ENCODE results near the gene UGT1A3.
"Not testable (repeated sequence)": the region's sequence is repeated elsewhere in the genome, so short reads cannot be mapped to it uniquely, and the experiment has no call there.

UGT1A3 gene

GRCh38 chr2:233728723-233729301 is at the start of gene UGT1A3:
Gene UGT1A3 (plus strand): TSS chr2:233729042. CDS start chr2:233729127, 85 bp downstream.
- no peak for DNase-seq

DNA sequence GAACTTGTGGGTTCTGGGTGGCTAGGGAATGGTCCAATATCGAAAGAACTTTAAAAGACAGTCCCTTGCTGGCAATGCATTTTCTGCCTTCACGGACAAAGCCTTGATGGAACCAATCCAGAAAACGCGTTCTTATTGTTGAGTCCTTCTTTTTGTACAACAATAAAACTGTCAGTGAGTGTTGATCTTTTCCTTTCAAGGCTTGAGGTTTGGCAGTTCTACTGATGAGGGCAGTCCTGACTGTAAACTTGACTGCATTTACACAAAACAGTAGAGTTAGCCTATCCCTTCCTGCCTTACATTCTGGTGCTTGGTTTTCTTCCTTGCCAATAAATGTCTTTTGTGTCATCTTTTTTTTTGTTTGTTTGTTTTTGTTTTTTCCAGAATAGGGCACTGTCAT is 49.6 kb upstream of the UGT1A3 start:
- no peak for DNase-seq

DNA sequence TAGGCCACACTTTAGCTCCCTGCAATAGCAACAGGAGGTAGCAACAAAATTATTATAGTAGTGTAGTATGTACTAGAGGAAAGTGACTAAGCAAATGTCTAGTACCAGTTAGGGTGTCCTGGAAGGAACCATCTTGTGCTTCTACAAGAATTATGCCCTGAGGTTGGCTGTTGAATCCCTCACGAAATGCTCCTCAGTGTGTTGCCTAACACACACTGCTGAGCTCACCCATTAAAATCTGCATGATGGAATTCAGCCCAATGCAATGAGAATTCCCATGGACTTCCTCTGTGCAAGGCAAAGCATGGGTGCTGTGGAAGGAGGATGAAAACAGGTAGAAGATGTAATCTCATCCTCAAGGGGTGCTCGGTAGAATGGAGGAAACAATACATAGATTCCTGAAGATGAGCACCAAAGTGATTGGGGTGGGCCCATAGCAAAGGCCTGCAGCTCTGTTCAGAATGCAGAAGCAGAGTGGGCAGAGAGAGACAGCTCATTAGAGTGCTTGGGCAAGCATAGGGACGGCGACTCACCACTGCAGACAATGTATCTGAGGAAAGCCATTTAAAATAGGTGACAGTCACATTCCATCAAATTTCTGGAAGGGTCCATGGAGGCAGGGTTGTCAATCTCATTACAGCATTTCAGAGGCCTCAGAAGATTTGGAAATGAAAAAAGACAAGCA is 48.3 kb upstream of the UGT1A3 start:
- DNase-seq: no peak

DNA sequence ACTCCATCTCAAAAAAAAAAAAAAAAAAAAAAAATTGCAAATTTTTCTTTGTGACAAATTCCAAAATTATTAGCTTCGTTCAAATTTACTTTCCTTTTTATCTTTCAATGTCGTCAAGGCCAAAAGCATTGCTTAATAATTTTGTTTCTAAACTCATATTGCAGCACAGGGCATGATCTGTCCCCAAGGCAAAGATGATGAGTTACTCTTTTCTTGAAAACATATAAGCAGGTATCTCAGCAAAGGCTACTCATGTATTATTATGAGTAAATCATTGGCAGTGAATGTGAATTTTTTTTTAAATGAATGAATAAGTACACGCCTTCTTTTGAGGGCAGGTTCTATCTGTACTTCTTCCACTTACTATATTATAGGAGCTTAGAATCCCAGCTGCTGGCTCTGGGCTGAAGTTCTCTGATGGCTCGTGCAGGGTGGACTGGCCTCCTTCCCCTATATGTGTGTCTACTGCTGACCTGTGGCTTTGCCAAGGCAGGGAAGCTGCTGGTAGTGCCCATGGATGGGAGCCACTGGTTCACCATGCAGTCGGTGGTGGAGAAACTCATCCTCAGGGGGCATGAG is 47.2 kb upstream of the UGT1A3 start, which contains the start of gene UGT1A7:
TSS of gene UGT1A7 (plus strand) at position 381 of the 579 bp plus-strand sequence. CDS start at position 418, 37 bp downstream.
- no peak for DNase-seq

DNA sequence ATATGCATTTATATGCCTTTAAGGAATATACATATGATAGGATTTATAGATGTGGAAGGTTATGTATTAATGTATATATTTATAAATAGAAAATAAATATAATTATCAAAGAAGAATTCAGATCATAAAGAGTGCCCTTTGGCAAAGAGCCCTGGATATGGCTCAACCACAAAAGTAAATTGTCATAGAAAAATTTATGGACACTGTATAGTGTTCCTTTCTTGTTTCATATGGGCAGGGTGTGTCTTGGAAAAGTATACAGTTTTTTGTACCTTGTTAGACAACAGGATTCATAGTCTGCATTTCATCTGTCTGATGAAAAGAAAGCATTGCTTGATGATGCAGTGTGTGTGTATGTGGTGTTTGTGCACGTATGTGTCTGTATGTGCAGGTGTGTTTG is 44.2 kb upstream of the UGT1A3 start:
- no peak for DNase-seq

DNA sequence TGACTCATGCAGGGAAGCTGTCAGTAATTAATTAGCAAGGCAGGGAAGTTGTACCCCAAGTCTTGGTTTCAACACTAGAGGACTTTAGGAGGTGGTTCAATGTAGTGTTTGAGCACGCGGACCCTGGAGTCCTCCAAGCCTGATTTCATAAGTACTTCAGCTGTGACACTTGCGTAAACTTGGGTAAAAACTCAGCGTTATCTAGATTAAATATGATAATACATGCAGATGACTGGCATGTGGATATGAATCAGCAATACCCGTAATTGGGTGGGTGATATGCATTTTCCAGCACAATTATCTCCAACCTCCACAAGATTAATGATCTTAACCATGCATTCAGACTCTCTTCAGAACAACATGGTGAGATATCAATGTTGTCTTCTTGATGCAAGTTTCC is 41.9 kb upstream of the UGT1A3 start:
- no peak for DNase-seq

GRCh38 chr2:233688341-233688740 is 40.5 kb upstream of the UGT1A3 start:
- no peak for DNase-seq

GRCh38 chr2:233689031-233689430 is 39.8 kb upstream of the UGT1A3 start:
- no peak for DNase-seq

GRCh38 chr2:233689501-233689900 is 39.3 kb upstream of the UGT1A3 start:
- DNase-seq: no peak

GRCh38 chr2:233690444-233690843 is 38.4 kb upstream of the UGT1A3 start:
- no peak for DNase-seq

DNA sequence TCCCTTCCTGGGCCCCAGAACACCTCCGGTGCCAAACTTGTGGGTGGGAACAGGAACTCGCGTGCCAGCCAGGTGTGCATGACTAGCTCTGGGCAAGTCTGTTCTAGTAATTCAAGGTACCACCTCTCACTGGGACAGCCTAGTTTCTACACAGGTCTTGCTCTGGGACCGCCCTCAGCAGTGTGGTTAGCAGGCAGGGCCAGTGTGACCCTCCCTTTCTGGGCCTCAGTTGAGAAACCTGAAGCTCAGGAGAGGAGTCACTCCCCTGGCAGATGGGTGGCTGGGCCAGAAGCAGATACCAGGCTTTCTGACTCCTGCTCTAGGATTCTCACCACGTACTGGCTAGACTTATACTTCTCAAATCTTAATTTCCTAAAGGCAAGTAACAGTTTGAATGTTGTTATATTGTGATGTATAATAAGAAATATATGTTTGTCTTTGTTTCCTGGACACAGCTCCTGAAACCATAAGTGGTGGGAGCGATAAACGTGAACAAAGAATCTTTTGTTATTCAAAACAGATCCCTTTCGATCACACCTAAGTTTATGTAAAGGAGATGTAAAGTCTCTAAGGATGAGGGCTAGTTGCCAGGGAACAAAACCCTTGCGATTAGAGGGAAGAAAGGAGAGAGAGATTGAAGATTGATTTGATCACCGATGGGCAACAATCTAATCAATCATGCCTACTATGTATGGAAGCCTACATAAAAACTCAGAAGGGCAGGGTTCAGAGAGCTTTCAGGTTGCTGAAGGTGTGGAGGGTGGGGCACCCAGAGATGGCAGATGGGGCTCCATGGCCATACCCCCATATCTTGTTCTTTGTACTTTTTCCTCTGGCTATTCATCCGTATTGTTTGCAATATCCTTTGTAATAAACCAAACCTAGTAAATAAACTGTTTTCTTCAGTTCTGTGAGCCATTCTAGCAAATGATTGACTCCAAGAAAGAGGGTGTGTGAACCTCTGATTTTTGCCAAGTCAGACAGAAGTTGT is 37.1 kb upstream of the UGT1A3 start:
- no peak for DNase-seq

GRCh38 chr2:233692648-233693047 is 36.2 kb upstream of the UGT1A3 start, which contains the start of gene UGT1A6:
Gene UGT1A6 (plus strand): TSS chr2:233692890. CDS start chr2:233693005, 115 bp downstream.
- no peak for DNase-seq

DNA sequence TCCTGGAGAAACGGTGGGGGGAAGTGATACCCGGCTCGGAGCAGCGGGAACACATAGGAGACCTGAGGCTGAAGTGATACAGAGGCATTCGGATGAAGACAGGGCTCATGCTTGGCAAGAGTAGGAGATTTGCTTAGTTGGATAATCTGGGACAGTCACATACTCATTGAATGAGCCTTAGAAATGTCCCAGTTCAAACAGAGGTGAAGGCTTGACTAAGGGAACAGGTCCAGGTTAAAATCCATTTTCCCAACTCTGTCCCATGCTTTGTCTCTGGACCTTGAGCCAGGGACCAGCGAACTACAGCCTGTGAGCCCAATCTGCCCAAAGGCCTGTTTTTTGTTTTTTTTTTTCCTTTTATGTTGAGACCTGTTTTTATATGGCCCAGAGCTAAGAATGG is 34.9 kb upstream of the UGT1A3 start:
- DNase-seq: no peak

- no peak for DNase-seq
Measured at GRCh38 chr2:233698740-233699139, 30.1 kb upstream of the UGT1A3 start.

DNA sequence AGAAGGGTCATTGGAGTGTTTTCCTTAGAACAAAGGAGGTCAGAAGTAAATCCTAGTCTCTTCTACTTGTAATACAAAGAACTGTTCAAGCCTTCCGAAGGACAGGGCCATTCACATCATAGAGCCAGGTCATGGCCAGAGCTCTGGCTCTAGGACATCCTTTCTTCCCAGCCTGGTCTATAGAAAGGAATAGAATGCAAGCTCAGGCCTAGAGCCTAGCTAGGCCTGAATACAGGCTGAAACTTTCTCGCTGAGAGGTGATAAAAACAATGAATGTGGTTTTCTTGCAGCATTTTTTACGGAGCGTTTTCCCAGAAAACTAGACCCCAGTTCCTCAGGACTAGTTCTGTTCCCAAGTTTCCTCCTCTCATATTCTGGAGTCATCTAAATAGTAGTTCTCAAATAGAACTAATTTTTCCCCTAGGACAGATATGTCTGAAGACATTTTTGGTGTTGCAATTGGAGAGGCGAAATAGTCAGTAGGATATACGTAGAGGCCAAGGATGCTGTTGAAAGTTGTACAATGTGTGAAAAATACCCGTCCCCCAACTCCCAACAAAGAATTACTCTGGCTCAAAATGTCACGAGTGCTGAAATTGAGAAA is 29.3 kb upstream of the UGT1A3 start:
- DNase-seq: no peak

DNA sequence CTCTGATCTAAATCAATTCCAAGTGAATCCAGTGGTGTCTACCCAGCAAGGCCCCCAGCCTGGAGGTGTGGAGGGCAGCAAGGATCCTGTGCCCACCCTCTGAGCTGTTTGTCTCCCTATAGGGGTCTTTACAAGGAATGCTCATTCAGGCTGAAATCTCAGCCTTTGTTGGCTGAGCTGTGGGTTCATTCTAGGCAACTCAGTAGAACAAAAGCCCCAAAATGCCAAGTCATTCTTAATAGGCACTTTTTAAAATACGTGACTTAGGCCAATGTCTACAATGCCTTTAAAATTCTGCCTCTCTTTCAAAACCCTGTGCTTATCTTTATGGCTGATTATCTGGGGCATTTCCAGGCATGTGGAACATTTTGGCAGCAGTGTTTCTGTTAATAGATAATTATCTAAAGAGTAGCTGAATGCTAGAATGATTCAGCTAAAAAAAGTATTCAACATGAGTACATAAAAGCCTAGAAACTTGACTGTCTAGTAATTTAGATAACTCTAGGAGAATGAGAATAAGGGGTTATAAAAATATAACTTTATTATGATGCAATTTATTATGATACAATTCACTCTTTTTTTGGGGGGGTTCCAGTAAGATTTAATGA is 28.7 kb upstream of the UGT1A3 start:
- DNase-seq: no peak

DNA sequence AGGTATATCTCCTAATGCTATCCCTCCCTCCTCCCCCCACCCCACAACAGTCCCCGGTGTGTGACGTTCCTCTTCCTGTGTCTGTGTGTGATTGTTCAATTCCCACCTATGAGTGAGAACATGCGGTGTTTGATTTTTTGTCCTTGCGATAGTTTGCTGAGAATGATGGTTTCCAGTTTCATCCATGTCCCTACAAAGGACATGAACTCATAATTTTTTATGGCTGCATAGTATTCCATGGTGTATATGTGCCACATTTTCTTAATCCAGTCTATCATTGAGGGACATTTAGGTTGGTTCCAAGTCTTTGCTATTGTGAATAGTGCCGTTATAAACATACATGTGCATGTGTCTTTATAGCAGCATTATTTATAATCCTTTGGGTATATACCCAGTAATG is 28.0 kb upstream of the UGT1A3 start:
- not testable (repeated sequence) for DNase-seq

DNA sequence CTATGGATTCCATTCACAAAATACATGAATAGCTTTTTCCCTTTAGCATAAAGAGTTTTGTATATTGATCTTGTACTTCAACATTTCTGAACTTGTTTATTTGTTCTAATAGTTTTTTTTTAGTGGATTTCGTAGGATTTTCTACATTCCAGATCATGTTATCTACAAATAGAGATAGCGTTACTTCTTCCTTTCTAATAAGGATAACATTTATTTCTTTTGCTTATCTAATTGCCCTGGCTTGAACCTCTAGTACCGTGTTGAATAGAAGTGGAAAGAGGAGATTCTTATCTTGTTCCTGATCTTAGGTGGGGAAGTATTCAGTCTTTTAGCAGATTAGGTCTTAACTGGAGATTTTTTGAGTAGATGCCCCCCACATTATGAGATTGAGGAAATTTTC is 26.6 kb upstream of the UGT1A3 start:
- no peak for DNase-seq

DNA sequence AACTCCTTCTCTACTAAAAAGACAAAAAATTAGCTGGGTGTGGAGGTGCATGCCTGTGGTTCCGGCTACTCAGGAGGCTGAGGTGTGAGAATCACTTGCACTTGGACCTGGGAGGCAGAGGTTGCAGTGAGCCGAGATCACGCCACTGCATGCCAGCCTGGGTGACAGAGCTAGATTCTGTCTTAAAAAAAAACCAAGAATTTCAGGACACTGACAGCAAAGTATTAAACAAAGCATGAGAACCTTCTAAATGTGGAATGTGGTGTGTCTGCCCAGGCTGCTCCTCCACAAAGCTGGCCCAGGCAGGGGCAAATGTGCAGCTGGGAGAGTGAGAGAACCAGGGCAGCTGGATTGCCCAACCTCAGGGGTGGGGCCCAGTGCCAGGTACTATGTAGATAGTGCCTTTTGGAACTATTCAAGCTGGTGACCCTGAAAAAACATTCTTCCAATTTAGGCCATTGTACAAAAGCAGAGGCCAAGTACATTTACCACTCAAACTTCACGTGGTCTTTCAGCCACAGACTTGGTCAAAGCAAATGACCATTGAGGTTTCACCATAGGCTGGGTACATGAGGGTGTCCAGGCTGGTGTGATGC is 22.8 kb upstream of the UGT1A3 start:
- no peak for DNase-seq

- no peak for DNase-seq
Measured at GRCh38 chr2:233706720-233707119, 22.1 kb upstream of the UGT1A3 start.

GRCh38 chr2:233707940-233708644 is 20.8 kb upstream of the UGT1A3 start:
- no peak for DNase-seq

Measured in NCI-H187 treated with DMSO at 0.1 percent for 48 hours (cell line).